ENCODE measurements around the gene GPSM3. TPM values are rescaled to one million over a fixed set of nuclear protein-coding genes. Genes with fewer than 3 reads are reported as not detected.
"Not testable (repeated sequence)": the region's sequence is repeated elsewhere in the genome, so short reads cannot be mapped to it uniquely, and the experiment has no call there.

The GPSM3 gene
- total and polyA plus RNA-seq, 7 donors = 1.5 to 5.1 (median 2.7) TPM

GRCh38 chr6:32213649-32214048 is 21.2 kb upstream of the GPSM3 start:
- no peak for TF ChIP-seq CTCF (IDR thresholded peaks at IDR 0.05)
- 82 to 87% (median 86%) methylated on average over 6 of the region's 6 CpGs for WGBS, 3 donors
- Histone ChIP-seq H3K4me3 (no peak overlapping the region), H3K9me3 (no peaks in the 10 kb centered on the region), H3K4me1 (no peaks in the 10 kb centered on the region), H3K27ac (no peak overlapping the region), H3K27me3 (ENCODE audit: insufficient read depth in 3 of 3, low read length in 2 of 3) (no peaks in the 10 kb centered on the region), H3K36me3 (ENCODE audit: insufficient read depth in 1 of 2, low read depth in 1 of 2) (peaks cover 0 to 4% of the 10 kb centered on the region in 2 donors)
- no peak for ATAC-seq
- intact Hi-C loops (cut with DNase I) = no loop called here
- no peak for DNase-seq

- intact Hi-C loops (cut with DNase I) = no loop called here
- DNase-seq = no peak
- Histone ChIP-seq H3K9me3 (no peaks in the 10 kb centered on the region), H3K36me3 (ENCODE audit: insufficient read depth in 1 of 2, low read depth in 1 of 2) (peaks cover 0 to 4% of the 10 kb centered on the region in 2 donors), H3K27me3 (ENCODE audit: insufficient read depth in 3 of 3, low read length in 2 of 3) (no peaks in the 10 kb centered on the region), H3K4me3 (no peak overlapping the region), H3K4me1 (no peaks in the 10 kb centered on the region), H3K27ac (no peak overlapping the region)
- no peak for TF ChIP-seq CTCF (IDR thresholded peaks at IDR 0.05)
- no peak for ATAC-seq
- 68 to 72% (median 72%) methylated on average over 12 of the region's 12 CpGs for WGBS, 3 donors
Measured at GRCh38 chr6:32212076-32212760, 19.8 kb upstream of the GPSM3 start.

- H3K27ac ChIP-seq; H3K36me3 ChIP-seq (ENCODE audit: insufficient read depth in 1 of 2, low read depth in 1 of 2); intact Hi-C loops (cut with DNase I); H3K9me3 ChIP-seq; H3K27me3 ChIP-seq (ENCODE audit: insufficient read depth in 3 of 3, low read length in 2 of 3); ATAC-seq; DNase-seq; H3K4me1 ChIP-seq; H3K4me3 ChIP-seq: not testable (repeated sequence)
- WGBS, 3 donors = 76 to 83% (median 80%) methylated on average over 4 of the region's 4 CpGs
Measured at GRCh38 chr6:32211432-32211831, 19.0 kb upstream of the GPSM3 start.

GRCh38 chr6:32210191-32210601 is 17.8 kb upstream of the GPSM3 start:
- 75 to 89% (median 83%) methylated on average over 5 of the region's 5 CpGs for WGBS, 3 donors
- H3K4me1 ChIP-seq = no peaks in the 10 kb centered on the region
- H3K4me3 ChIP-seq = no peak overlapping the region
- no peak overlapping the region for H3K27ac ChIP-seq
- peaks cover 0 to 4% of the 10 kb centered on the region in 2 donors for H3K36me3 ChIP-seq (ENCODE audit: insufficient read depth in 1 of 2, low read depth in 1 of 2)
- no peaks in the 10 kb centered on the region for H3K9me3 ChIP-seq
- no peaks in the 10 kb centered on the region for H3K27me3 ChIP-seq (ENCODE audit: insufficient read depth in 3 of 3, low read length in 2 of 3)
- no peak for DNase-seq
- intact Hi-C loops (cut with DNase I) = no loop called here
- ATAC-seq = no peak
- no peak for TF ChIP-seq CTCF (IDR thresholded peaks at IDR 0.05)

- intact Hi-C loops (cut with DNase I) = no loop called here
- H3K27me3 ChIP-seq (ENCODE audit: insufficient read depth in 3 of 3, low read length in 2 of 3) = no peaks in the 10 kb centered on the region
- peaks cover 0 to 4% of the 10 kb centered on the region in 2 donors for H3K36me3 ChIP-seq (ENCODE audit: insufficient read depth in 1 of 2, low read depth in 1 of 2)
- ATAC-seq (no peak), DNase-seq (no peak)
- H3K4me1 ChIP-seq = no peaks in the 10 kb centered on the region
- WGBS, 3 donors = 70 to 80% (median 74%) methylated on average over 1 of the region's 1 CpG
- H3K9me3 ChIP-seq = no peaks in the 10 kb centered on the region
- TF ChIP-seq CTCF (IDR thresholded peaks at IDR 0.05) = no peak
- H3K27ac ChIP-seq = no peak overlapping the region
- no peak overlapping the region for H3K4me3 ChIP-seq
Measured at GRCh38 chr6:32208996-32209395, 16.6 kb upstream of the GPSM3 start.
